ENCODE results near the gene WFDC1.

- TF ChIP-seq CTCF (conservative IDR thresholded peaks at IDR 0.05; ENCODE audit: low read length) = no peak
- no peak for TF ChIP-seq EZH2phosphoT487 (IDR thresholded peaks at IDR 0.05; ENCODE audit: borderline replicate concordance)
Observed at GRCh38 chr16:84271866-84272265, 22.8 kb upstream of the WFDC1 start.
